HG03196 (cell line): Measurements from ENCODE around the gene HOXD12.

ENCODE experiments used
- ATAC-seq: cut with Tn5 transposase; IDR thresholded peaks from one replicate; pipeline ENCODE4 v1.9.1; 2021; ENCODE audit not compliant: unreplicated experiment

HOXD12 gene

DNA sequence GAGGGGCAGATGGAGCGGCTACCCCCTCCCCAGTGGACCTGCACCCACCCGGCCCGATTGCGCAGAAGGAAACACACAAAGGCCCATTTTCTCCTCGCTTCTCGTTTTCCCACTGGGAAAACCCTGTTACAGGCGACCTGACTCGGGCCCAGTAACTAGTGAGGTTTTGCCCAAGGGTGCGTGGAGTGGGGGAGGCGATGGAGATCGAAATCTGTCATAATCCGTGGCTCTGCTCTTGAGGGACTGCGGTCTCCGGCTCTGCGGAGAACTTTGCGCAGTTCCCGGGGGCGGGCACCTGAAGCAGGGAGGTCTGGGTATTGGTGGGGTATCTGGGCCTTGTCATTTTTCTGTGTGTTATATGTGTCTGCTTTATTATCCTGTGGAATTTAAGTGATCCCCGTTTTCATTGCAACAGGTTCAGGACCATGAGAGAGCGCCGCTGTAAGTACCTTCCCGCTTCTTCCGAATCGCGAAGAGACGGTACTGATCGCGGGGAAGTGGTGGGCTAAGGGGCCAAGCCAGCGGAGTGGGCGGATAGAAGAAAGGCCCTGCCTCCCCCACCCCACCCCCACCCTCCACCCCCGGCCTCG lies 47.7 kb downstream of the HOXD12 start:
- ATAC-seq = no peak

DNA sequence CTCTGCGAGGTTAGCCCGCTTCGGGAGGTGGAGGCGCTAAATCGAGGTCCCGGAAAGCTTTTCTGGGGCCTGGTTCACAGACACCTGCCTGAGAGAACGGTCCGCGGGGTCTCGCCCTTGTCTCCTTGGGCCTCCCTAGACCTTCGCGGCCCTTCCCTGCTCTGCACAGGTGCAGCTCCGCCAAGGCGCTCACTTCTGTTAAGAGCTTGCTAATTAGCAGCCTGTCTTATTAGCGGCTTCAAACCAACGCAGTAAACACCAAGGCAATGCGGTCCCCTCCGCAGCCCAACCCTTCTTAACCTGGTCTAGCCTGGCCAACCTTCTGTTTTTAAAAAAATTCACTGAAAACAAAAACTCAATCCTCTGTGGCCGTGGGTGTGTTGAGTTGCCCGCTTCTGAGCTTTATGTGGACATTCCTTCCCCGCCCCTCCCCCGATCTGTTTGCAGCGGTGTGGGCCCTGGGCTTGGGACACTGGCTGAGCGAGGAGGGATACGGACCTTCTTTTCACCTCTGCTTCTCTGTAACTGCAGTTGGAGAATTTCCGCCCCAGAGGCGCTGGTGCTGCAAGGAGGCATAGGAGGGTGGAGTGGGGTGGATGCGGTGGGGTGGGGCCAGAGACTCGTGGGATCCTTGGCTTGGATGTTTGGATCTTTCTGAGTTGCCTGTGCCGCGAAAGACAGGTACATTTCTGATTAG lies 48.4 kb downstream of the HOXD12 start:
- no peak for ATAC-seq

DNA sequence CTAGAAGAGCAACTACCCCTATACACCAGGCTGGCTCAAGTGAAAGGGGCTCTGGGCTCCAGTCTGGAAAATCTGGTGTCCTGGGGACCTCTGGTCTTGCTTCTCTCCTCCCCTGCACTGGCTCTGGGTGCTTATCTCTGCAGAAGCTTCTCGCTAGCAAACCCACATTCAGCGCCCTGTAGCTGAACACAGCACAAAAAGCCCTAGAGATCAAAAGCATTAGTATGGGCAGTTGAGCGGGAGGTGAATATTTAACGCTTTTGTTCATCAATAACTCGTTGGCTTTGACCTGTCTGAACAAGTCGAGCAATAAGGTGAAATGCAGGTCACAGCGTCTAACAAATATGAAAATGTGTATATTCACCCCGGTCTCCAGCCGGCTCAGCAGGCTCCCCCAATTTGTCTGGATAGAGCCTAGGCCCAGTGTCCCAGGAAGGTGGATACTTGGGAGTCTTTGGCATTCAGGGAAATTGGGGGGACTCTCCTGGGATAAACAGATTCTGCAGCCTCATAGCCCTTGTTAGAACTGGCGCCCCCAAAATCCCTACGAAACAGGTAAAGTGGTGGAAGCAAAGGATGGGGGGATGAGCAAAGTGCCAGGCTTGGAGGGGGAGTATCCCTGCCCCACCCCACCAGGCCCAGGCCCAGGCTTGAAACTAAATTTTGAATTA lies 49.3 kb downstream of the HOXD12 start:
- no peak for ATAC-seq

DNA sequence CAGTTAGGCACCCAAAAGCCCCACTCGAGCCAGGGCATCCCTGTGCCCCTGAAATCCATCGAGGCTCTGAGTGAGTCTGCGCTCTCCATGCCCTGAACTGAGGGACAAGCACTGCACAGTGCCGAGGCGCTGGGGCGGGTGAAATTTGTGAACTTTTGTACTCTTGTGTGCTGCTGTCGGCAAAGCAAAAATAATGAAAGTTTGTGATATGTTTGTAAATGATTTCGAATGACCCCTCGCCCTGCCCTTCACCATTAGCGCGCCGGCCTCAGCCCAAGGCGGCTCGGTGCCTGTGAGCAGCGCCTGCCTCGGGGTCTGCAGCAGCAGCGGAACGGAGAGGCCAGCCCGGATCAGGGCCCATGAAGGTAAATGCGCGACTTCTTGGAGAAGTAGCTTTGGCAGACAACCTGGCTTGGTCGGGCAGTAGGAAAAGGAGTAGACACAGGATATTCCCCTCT lies 49.9 kb downstream of the HOXD12 start:
- ATAC-seq = no peak

DNA sequence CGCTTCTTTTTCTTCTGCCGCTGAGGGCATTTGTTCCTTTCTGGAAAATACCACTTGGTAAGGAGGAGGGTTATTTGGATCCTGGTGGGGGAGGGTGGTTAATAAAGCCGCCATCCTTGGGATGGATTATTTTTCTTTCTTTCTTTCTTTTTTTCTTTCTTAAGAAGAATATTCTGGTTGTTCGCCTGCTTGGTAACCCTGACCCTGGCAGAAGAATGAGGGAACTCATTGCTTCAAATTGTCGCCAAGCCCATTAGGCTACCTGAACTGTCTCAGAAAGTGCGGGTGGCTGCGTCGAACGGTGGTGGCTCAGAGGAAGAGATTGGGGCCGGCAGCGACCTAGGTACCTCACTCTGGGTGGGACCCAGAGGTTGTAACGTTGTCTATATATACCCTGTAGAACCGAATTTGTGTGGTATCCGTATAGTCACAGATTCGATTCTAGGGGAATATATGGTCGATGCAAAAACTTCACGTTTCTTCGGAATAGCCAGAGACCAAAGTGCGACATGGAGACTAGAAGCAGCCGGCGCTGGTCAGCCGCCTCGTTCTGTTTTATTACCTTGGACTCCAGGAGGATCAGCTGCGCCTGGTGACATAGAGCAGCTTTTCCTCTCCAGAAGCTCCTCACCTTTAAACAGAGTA lies 50.5 kb downstream of the HOXD12 start:
- no peak for ATAC-seq

DNA sequence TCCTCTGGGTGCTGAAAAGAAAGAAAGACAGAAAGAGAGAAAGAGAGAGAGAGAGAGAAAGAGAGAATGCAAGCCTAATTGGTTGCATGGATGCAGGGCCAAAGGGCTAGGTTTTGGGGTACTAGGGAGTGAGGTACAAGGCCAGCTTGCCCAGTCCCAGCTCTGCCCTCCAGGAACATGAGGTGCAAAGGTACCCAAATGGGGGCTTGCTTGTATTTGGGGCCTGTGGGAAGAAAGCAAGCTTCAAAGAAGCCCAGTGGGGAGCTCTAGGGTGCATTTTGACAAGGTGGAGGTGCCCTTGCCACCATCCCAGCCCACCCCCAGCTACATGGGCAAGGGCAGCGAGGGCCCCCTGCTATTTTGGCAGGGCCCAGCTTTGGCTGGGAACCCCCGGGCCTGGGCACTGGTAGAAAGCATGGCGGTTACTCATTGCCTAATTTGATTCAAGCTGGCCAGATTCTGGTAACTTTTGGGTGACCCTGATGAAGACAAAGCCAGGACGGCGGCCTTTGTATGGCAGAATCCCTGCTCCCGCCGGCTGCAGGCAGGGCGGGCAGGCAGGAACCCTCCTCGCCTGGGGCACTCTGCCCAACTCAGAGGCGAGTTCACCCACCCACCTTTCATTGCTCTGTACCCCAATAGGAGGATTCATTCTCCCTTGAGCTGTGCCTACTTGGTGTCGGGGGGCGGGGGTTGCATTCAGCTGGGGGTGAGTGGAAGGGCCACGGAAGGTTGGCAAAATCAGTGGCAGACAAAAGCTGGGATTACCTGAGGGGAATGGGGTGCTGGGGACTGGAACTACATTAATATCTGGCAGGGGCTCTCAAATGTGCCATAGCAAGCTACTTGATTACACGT lies 51.2 kb downstream of the HOXD12 start:
- no peak for ATAC-seq

DNA sequence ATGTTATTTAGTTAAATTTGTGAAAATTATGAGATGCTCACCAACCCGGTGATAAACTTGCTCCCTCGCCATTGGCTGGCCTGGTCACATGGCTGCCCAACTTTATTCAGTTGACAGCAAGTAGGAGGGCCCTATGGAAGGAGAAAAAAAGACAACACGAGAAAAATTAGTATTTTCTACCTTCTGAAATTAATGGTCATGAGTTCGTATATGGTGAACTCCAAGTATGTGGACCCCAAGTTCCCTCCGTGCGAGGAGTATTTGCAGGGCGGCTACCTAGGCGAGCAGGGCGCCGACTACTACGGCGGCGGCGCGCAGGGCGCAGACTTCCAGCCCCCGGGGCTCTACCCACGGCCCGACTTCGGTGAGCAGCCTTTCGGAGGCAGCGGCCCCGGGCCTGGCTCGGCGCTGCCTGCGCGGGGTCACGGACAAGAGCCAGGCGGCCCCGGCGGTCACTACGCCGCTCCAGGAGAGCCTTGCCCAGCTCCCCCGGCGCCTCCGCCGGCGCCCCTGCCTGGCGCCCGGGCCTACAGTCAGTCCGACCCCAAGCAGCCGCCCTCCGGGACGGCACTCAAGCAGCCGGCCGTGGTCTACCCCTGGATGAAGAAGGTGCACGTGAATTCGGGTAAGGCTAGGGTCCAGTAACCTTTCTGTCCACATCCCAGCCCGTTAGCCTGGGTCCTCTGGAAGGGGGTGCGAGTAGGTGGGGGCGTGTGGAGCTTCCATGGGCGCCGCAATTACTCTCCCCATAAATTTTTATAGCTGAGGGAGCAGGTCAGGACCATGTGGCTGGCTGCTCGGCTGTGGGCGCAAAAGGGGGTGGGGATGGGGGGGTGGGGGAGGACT lies 52.1 kb downstream of the HOXD12 start, which contains the start of gene HOXD4:
HOXD4 (plus strand) TSS at position 109 of the 846 bp plus-strand sequence; CDS start at position 193, 84 bp downstream.
- no peak for ATAC-seq
